ENCODE data around the gene RBM39. TPM values are rescaled to one million over a fixed set of nuclear protein-coding genes. Genes with fewer than 3 reads are reported as not detected.

The RBM39 gene
- total RNA-seq, 1 experiment from 2014 or later = 347 TPM

DNA sequence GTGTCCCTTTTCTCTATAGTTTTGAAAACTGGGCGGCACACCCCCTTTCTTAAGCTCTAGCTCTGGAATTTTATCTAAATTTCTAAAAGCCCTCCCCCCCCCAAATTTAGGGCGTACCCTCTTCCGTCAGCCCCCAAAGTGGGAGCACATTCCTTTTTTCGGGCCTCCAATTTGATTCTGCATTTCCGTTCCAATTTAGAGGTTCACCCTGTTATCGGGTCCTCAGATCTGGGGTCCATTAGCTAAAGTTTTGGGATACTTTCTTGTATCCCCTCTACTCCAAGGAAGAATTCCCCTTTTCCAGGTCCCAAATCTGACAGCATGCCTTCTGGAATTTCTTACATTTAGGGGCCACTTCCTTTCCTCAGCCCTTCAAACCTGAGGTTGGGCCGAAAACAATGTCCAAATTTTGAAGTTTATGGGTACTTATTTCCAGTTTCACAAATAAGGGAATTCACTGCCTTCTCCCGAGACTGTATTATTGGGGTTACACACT, 30.6 kb upstream of the RBM39 start:
- Mint-ChIP-seq H3K36me3 (ENCODE audit: insufficient read depth in 1 of 3, low read depth in 3 of 3) (peaks cover 3 to 22% (median 11%) of the 10 kb centered on the region in 3 experiments), H3K27ac (peak overlapping the region; percentile 83 to 91 (median 90); a peak in 6 of 7 replicates), H3K4me1 (peaks cover 46 to 48% of the 10 kb centered on the region in 2 experiments), H3K4me3 (peak overlapping the region; percentile 85 to 94), H3K27me3 (ENCODE audit: low read depth) (peaks cover 19% of the 10 kb centered on the region), H3K9me3 (peaks cover 7 to 9% of the 10 kb centered on the region in 2 experiments; a peak in 1 of 5 replicates)
- Histone ChIP-seq H3K9ac (ENCODE audit: extremely low read depth, insufficient read length, low read length) (peak overlapping the region; percentile 70), H3K18ac (ENCODE audit: insufficient read length, low read depth, low read length) (no peak overlapping the region), H3T11ph (ENCODE audit: low read length) (no peak overlapping the region), H4K8ac (replicated peaks; ENCODE audit: insufficient read length, low read depth, low read length) (no peak overlapping the region), H3K4me1 (ENCODE audit: insufficient read depth, low read length) (peaks cover 13% of the 10 kb centered on the region; the same call in 1 of the 2 replicates), H4K20me1 (ENCODE audit: control insufficient read depth, insufficient read depth, insufficient read length) (no peaks in the 10 kb centered on the region), H3K27ac (ENCODE audit: insufficient read length, low read depth, low read length) (no peak overlapping the region), H4K5ac (ENCODE audit: insufficient read length, low read depth, low read length) (no peak overlapping the region), H2BK20ac (ENCODE audit: low read depth, low read length, poor library complexity, severe bottlenecking) (no peak overlapping the region), H3K27me3 (ENCODE audit: insufficient read depth, low read length) (peaks cover 2% of the 10 kb centered on the region; the same call in 1 of the 2 replicates), H2BK5ac (ENCODE audit: insufficient read length, low read length) (no peak overlapping the region), H3K56ac (ENCODE audit: insufficient read length, low read depth, low read length) (no peak overlapping the region), H2AFZ (ENCODE audit: low read length) (no peak overlapping the region), H3K4me2 (ENCODE audit: insufficient read depth, insufficient read length, low read length) (peak overlapping the region; percentile 45), H4K91ac (ENCODE audit: insufficient read length, low read depth, low read length) (no peak overlapping the region), H2BK120ac (ENCODE audit: low read depth, low read length, poor library complexity, severe bottlenecking) (no peak overlapping the region), H3K23ac (ENCODE audit: insufficient read length, low read depth, low read length) (no peak overlapping the region), H2AK5ac (ENCODE audit: insufficient read length, low read length) (no peak overlapping the region), H3K14ac (ENCODE audit: insufficient read depth, low read length) (no peak overlapping the region), H3K23me2 (ENCODE audit: insufficient read length, low read depth, low read length, poor library complexity, severe bottlenecking) (peaks cover 6% of the 10 kb centered on the region), H2BK15ac (ENCODE audit: low read depth, low read length) (no peak overlapping the region), H2BK12ac (ENCODE audit: insufficient read length, low read depth, low read length) (no peak overlapping the region), H3K79me1 (ENCODE audit: insufficient read depth, low read depth, low read length, poor library complexity, severe bottlenecking) (peaks cover 2% of the 10 kb centered on the region), H3K79me2 (ENCODE audit: insufficient read depth, low read length) (peaks cover 22% of the 10 kb centered on the region; the same call in 1 of the 2 replicates), H3K4ac (ENCODE audit: low read depth, low read length) (no peak overlapping the region), H3K9me3 (ENCODE audit: control insufficient read depth, low read depth, low read length) (no peaks in the 10 kb centered on the region)
- TF ChIP-seq CTCF (conservative IDR thresholded peaks at IDR 0.05) = no peak
- no CpG with 5 or more reads among the region's 8 CpGs for whole genome bisulfite sequencing (ENCODE audit: extremely low coverage, insufficient read length, low lambda C conversion rate)
- DNase-seq = no peak

All from H9 (cell line).